H9 (cell line): ENCODE results near the gene TELO2. TPM values are rescaled to one million over a fixed set of nuclear protein-coding genes. Genes with fewer than 3 reads are reported as not detected.
A peak's percentile ranks its signal among the peaks of the same experiment; 100 is the strongest.

Experiments used
- DNase-seq: peaks from one replicate; pipeline ENCODE4 v3.0.0-alpha.2; 2017
- H2AFZ ChIP-seq: one replicate; pipeline ENCODE4 v1.6.1; 2013; ENCODE audit warnings: mild to moderate bottlenecking, low read length, control low read depth, moderate library complexity
- H2AK5ac ChIP-seq: 2 replicates; pipeline ENCODE4 v1.6.1; 2013; ENCODE audit warnings: low read length, control low read depth, mixed read lengths; ENCODE audit not compliant: insufficient read length
- H2BK120ac ChIP-seq: one replicate; pipeline ENCODE4 v1.6.1; 2013; ENCODE audit warnings: low read depth, mild to moderate bottlenecking, low read length, control low read depth, inconsistent platforms; ENCODE audit not compliant: poor library complexity, severe bottlenecking
- H2BK12ac ChIP-seq: 2 replicates; pipeline ENCODE4 v1.6.1; 2013; ENCODE audit warnings: low read length, control low read depth, mixed read lengths, low read depth; ENCODE audit not compliant: insufficient read length
- H2BK15ac ChIP-seq: 2 replicates; pipeline ENCODE4 v1.6.1; 2013; ENCODE audit warnings: low read depth, low read length, control low read depth
- H2BK20ac ChIP-seq: one replicate; pipeline ENCODE4 v1.6.1; 2013; ENCODE audit warnings: low read depth, mild to moderate bottlenecking, low read length, control low read depth, inconsistent platforms; ENCODE audit not compliant: poor library complexity, severe bottlenecking
- H2BK5ac ChIP-seq: 2 replicates; pipeline ENCODE4 v1.6.1; 2013; ENCODE audit warnings: low read length, control low read depth, mixed read lengths; ENCODE audit not compliant: insufficient read length
- H3K14ac ChIP-seq: 2 replicates; pipeline ENCODE4 v1.6.1; 2013; ENCODE audit warnings: low read length, control low read depth; ENCODE audit not compliant: insufficient read depth
- H3K18ac ChIP-seq: 2 replicates; pipeline ENCODE4 v1.6.1; 2013; ENCODE audit warnings: low read depth, mild to moderate bottlenecking, mixed read lengths, low read length, control low read depth; ENCODE audit not compliant: insufficient read length
- H3K23ac ChIP-seq: 2 replicates; pipeline ENCODE4 v1.6.1; 2013; ENCODE audit warnings: low read length, control low read depth, mixed read lengths, low read depth; ENCODE audit not compliant: insufficient read length
- H3K23me2 ChIP-seq: 2 replicates; pipeline ENCODE4 v1.6.1; 2013; ENCODE audit warnings: low read depth, mild to moderate bottlenecking, mixed read lengths, low read length, control low read depth; ENCODE audit not compliant: insufficient read length, poor library complexity, severe bottlenecking
- H3K27ac ChIP-seq: 2 replicates; pipeline ENCODE4 v1.5.1; 2013; ENCODE audit warnings: low read length, control low read depth, mixed read lengths, low read depth; ENCODE audit not compliant: insufficient read length
- H3K27me3 ChIP-seq: 2 replicates; pipeline ENCODE4 v1.6.1; 2013; ENCODE audit warnings: low read length, control low read depth, inconsistent platforms; ENCODE audit not compliant: insufficient read depth
- H3K4ac ChIP-seq: 2 replicates; pipeline ENCODE4 v1.6.1; 2013; ENCODE audit warnings: low read depth, mild to moderate bottlenecking, control low read depth, inconsistent platforms, low read length, moderate library complexity
- H3K4me1 ChIP-seq: 2 replicates; pipeline ENCODE4 v1.6.1; 2013; ENCODE audit warnings: low read length, control low read depth, inconsistent platforms; ENCODE audit not compliant: insufficient read depth
- H3K4me2 ChIP-seq: 2 replicates; pipeline ENCODE4 v1.6.1; 2013; ENCODE audit warnings: low read length, control low read depth, mixed read lengths; ENCODE audit not compliant: insufficient read length, insufficient read depth
- H3K56ac ChIP-seq: 2 replicates; pipeline ENCODE4 v1.6.1; 2013; ENCODE audit warnings: low read depth, mild to moderate bottlenecking, mixed read lengths, low read length, control low read depth; ENCODE audit not compliant: insufficient read length
- H3K79me1 ChIP-seq: 2 replicates; pipeline ENCODE4 v1.6.1; 2013; ENCODE audit warnings: low read depth, mild to moderate bottlenecking, moderate library complexity, low read length, control low read depth, inconsistent platforms; ENCODE audit not compliant: insufficient read depth, poor library complexity, severe bottlenecking
- H3K79me2 ChIP-seq: 2 replicates; pipeline ENCODE4 v1.6.1; 2013; ENCODE audit warnings: low read length, control low read depth, inconsistent platforms; ENCODE audit not compliant: insufficient read depth
- H3K9ac ChIP-seq: 2 replicates; pipeline ENCODE4 v1.6.1; 2013; ENCODE audit warnings: low read length, control low read depth, mixed read lengths; ENCODE audit not compliant: insufficient read length; ENCODE audit errors: extremely low read depth
- H3K9me3 ChIP-seq: one replicate; pipeline ENCODE4 v1.6.1; 2013; ENCODE audit warnings: low read depth, low read length, inconsistent platforms; ENCODE audit not compliant: control insufficient read depth
- H3T11ph ChIP-seq: one replicate; pipeline ENCODE4 v1.6.1; 2013; ENCODE audit warnings: mild to moderate bottlenecking, low read length, control low read depth, inconsistent platforms
- H4K20me1 ChIP-seq: one replicate; pipeline ENCODE4 v1.6.1; 2013; ENCODE audit not compliant: control insufficient read depth, insufficient read length, insufficient read depth
- H4K5ac ChIP-seq: 2 replicates; pipeline ENCODE4 v1.6.1; 2013; ENCODE audit warnings: low read depth, mild to moderate bottlenecking, mixed read lengths, low read length, control low read depth; ENCODE audit not compliant: insufficient read length
- H4K8ac ChIP-seq: replicated peaks from 2 replicates; pipeline ENCODE4 v1.6.1; 2013; ENCODE audit warnings: low read length, control low read depth, mixed read lengths, low read depth; ENCODE audit not compliant: insufficient read length
- H4K91ac ChIP-seq: 2 replicates; pipeline ENCODE4 v1.6.1; 2013; ENCODE audit warnings: low read depth, mild to moderate bottlenecking, moderate library complexity, mixed read lengths, low read length, control low read depth; ENCODE audit not compliant: insufficient read length
- H3K27ac Mint-ChIP-seq, 3 experiments: 2 replicates in 2 of 3; 3 replicates in 1 of 3; pipeline ENCODE4 v1.8.0; 2020 to 2021; ENCODE audit warnings: mixed read lengths in 3 of 3, mild to moderate bottlenecking in 1 of 3, moderate library complexity in 1 of 3
- H3K27me3 Mint-ChIP-seq: 2 replicates; pipeline ENCODE4 v1.8.0; 2021; ENCODE audit warnings: low read depth, mild to moderate bottlenecking, moderate library complexity, mixed read lengths
- H3K36me3 Mint-ChIP-seq, 3 experiments: 2 replicates in 2 of 3; 3 replicates in 1 of 3; pipeline ENCODE4 v1.8.0; 2020 to 2021; ENCODE audit warnings: low read depth in 3 of 3, mixed read lengths in 3 of 3; ENCODE audit not compliant: insufficient read depth in 1 of 3
- H3K4me1 Mint-ChIP-seq, 2 experiments: 2 replicates each; pipeline ENCODE4 v1.8.0; 2020; ENCODE audit warnings: mixed read lengths in 2 of 2
- H3K4me3 Mint-ChIP-seq, 2 experiments: 2 replicates in 1 of 2; 3 replicates in 1 of 2; pipeline ENCODE4 v1.8.0; 2020 to 2021; ENCODE audit warnings: mild to moderate bottlenecking in 2 of 2, mixed read lengths in 2 of 2, moderate library complexity in 1 of 2
- H3K9me3 Mint-ChIP-seq, 2 experiments: 2 replicates in 1 of 2; 3 replicates in 1 of 2; pipeline ENCODE4 v1.8.0; 2020; ENCODE audit warnings: mild to moderate bottlenecking in 2 of 2, mixed read lengths in 2 of 2, moderate library complexity in 1 of 2
- CTCF ChIP-seq: fragments of 200-600 bp; sonication (generic); conservative IDR thresholded peaks from 3 replicates; pipeline ENCODE4 v1.8.0; 2021; ENCODE audit warnings: antibody characterized with exemption, mild to moderate bottlenecking
- WGBS: extraction: QIAGEN DNeasy Blood & Tissue Kit; methylation state at CpG from one replicate; pipeline ENCODE4 v1.1.7; 2013; ENCODE audit warnings: missing lambda C conversion rate, low lambda C conversion rate, mixed read lengths; ENCODE audit not compliant: insufficient read length; ENCODE audit errors: extremely low coverage; 5-methylcytosine and 5-hydroxymethylcytosine counted together
- total RNA-seq: library from RNA; stranded (reverse); gene quantifications from 2 replicates; pipeline ENCODE4 v1.2.1, GENCODE V29; 2021

The TELO2 gene
- total RNA-seq, 1 experiment from 2014 or later = 98.9 TPM

DNA sequence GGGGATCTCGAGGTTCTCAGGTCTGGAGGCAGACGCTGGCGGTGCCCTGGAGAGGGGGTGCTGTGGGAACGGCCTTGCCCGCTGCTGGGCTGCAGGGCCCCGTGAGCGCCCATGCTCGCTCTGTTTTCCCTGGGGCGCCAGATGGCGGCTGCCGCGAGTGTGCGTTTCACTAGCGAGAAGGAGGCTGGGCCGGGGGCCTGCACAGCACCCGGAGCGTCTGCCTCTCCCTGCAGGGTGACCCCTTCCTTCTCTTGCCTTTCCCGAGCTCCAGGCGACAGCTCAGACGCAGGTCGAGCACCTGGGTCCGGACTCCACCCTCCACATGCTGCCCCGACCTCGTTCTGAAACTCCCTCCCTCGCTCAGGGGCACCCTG, 2.7 kb downstream of the TELO2 start:
- H4K5ac ChIP-seq = no peak overlapping the region
- no peak for DNase-seq
- no peak overlapping the region for H2BK120ac ChIP-seq
- no peak overlapping the region for H2BK20ac ChIP-seq
- H3K4me2 ChIP-seq = no peak overlapping the region
- Mint-ChIP-seq H3K9me3 (no peaks in the 10 kb centered on the region), H3K27ac (no peak overlapping the region), H3K36me3 (peaks cover 7 to 40% (median 38%) of the 10 kb centered on the region in 3 experiments; a peak in 6 of 7 replicates), H3K4me3 (peak overlapping the region in 1 of 2 experiments; percentile 30; a peak in 2 of 5 replicates), H3K27me3 (no peaks in the 10 kb centered on the region; the same call in none of the 2 replicates), H3K4me1 (peaks cover 4 to 12% of the 10 kb centered on the region in 2 experiments)
- H3K23ac ChIP-seq = no peak overlapping the region
- H3K14ac ChIP-seq = no peak overlapping the region
- no peak overlapping the region for H3K18ac ChIP-seq
- H3K27ac ChIP-seq = no peak overlapping the region
- H3K9ac ChIP-seq = no peak overlapping the region
- peaks cover 3% of the 10 kb centered on the region for H3K23me2 ChIP-seq
- no peaks in the 10 kb centered on the region for H3K27me3 ChIP-seq
- H2AK5ac ChIP-seq = no peak overlapping the region
- H2AFZ ChIP-seq = no peak overlapping the region
- no peak overlapping the region for H2BK12ac ChIP-seq
- no peaks in the 10 kb centered on the region; the same call in 1 of the 2 replicates for H3K79me2 ChIP-seq
- no peak overlapping the region for H4K91ac ChIP-seq
- H3K9me3 ChIP-seq = no peaks in the 10 kb centered on the region
- no peak overlapping the region for H2BK15ac ChIP-seq
- no CpG with 5 or more reads among the region's 25 CpGs for WGBS
- no peaks in the 10 kb centered on the region for H4K20me1 ChIP-seq
- no peak overlapping the region for H4K8ac ChIP-seq
- H3K79me1 ChIP-seq = no peaks in the 10 kb centered on the region
- TF ChIP-seq CTCF = no peak
- no peak overlapping the region for H2BK5ac ChIP-seq
- H3K4ac ChIP-seq = no peak overlapping the region
- no peak overlapping the region for H3K56ac ChIP-seq
- H3K4me1 ChIP-seq = no peaks in the 10 kb centered on the region; the same call in 1 of the 2 replicates
- no peak overlapping the region for H3T11ph ChIP-seq
